HEK293 (cell line): Measurements from ENCODE around the gene TAS1R2.

Experiments used
- CTCF ChIA-PET: fragments of 350-600 bp; formaldehyde crosslinking; extraction: SDS; loops from one replicate; lab custom pipeline; 2021; ENCODE audit warnings: antibody characterized with exemption; lab: Yijun Ruan, JAX
- POLR2A ChIA-PET: fragments of 300-600 bp; formaldehyde crosslinking; extraction: SDS; loops from one replicate; lab custom pipeline; 2020; ENCODE audit warnings: antibody characterized with exemption, inconsistent platforms; lab: Yijun Ruan, JAX
- H3K27ac ChIP-seq: fragments of 200-500 bp; sonication (Bioruptor generic); 2 replicates; pipeline ENCODE4 v1.5.1; 2014; ENCODE audit warnings: low read depth, low read length, control low read depth, inconsistent platforms; ENCODE audit errors: extremely low read depth
- H3K36me3 ChIP-seq, 2 experiments: fragments of 200-500 bp in 1 of 2; sonication (Bioruptor generic) in 1 of 2; 1 replicate in 1 of 2; 2 replicates in 1 of 2; pipeline ENCODE4 v1.5.1; 2014 to 2017; ENCODE audit warnings: inconsistent platforms in 2 of 2, low read length in 2 of 2; ENCODE audit not compliant: control insufficient read depth in 2 of 2, insufficient read depth in 1 of 2
- H3K4me1 ChIP-seq: fragments of 200-500 bp; sonication (Bioruptor generic); 2 replicates; pipeline ENCODE4 v1.5.1; 2014; ENCODE audit warnings: mild to moderate bottlenecking, low read length, inconsistent platforms; ENCODE audit not compliant: control insufficient read depth, insufficient read depth
- H3K4me3 ChIP-seq: 2 replicates; pipeline ENCODE4 v1.5.1; 2011; ENCODE audit warnings: low read depth, mild to moderate bottlenecking, control low read depth, low read length, moderate library complexity
- H3K9me3 ChIP-seq: fragments of 200-500 bp; sonication (Bioruptor generic); 2 replicates; pipeline ENCODE4 v1.5.1; 2014; ENCODE audit warnings: low read depth, low read length, inconsistent platforms; ENCODE audit not compliant: control insufficient read depth, insufficient read depth
- BCL6B ChIP-seq: fragments of 450-650 bp; formaldehyde crosslinking; IDR thresholded peaks from 2 replicates; pipeline ENCODE4 v1.5.1; 2017; ENCODE audit warnings: missing biosample characterization, missing genetic modification characterization
- CTCF ChIP-seq: fragments of 450-650 bp; formaldehyde crosslinking; IDR thresholded peaks from 2 replicates; pipeline ENCODE4 v1.5.1; 2016; ENCODE audit warnings: missing biosample characterization, missing genetic modification characterization
- PBX3 ChIP-seq: sonication (generic); formaldehyde crosslinking; IDR thresholded peaks from 2 replicates; pipeline ENCODE4 v1.8.1; 2022; ENCODE audit warnings: mild to moderate bottlenecking, moderate library complexity, missing genetic modification reagents
- PRDM10 ChIP-seq: fragments of 450-650 bp; formaldehyde crosslinking; IDR thresholded peaks from 2 replicates; pipeline ENCODE4 v1.5.1; 2016; ENCODE audit warnings: missing biosample characterization, missing genetic modification characterization
- ZFP41 ChIP-seq: fragments of 450-650 bp; formaldehyde crosslinking; IDR thresholded peaks from 2 replicates; pipeline ENCODE4 v1.5.1; 2016; ENCODE audit warnings: missing biosample characterization, missing genetic modification characterization, borderline replicate concordance
- ZNF2 ChIP-seq: fragments of 450-650 bp; formaldehyde crosslinking; IDR thresholded peaks from 2 replicates; pipeline ENCODE4 v1.5.1; 2016; ENCODE audit warnings: missing biosample characterization, missing genetic modification characterization
- ZNF274 ChIP-seq, 2 experiments: fragments of 200-500 bp in 1 of 2; fragments of 450-650 bp in 1 of 2; sonication (Bioruptor generic) in 1 of 2; formaldehyde crosslinking in 1 of 2; IDR thresholded peaks; 2 replicates each; pipeline versions ENCODE4 v1.5.1 to v1.6.1; 2014 to 2016; ENCODE audit warnings: borderline replicate concordance in 1 of 2, inconsistent platforms in 1 of 2, low read length in 1 of 2, missing biosample characterization in 1 of 2, missing genetic modification characterization in 1 of 2
- ZNF560 ChIP-seq: fragments of 450-650 bp; formaldehyde crosslinking; IDR thresholded peaks from 2 replicates; pipeline ENCODE4 v1.5.1; 2017; ENCODE audit warnings: missing biosample characterization, missing genetic modification characterization, borderline replicate concordance
- ZNF600 ChIP-seq: fragments of 450-650 bp; formaldehyde crosslinking; IDR thresholded peaks from 2 replicates; pipeline ENCODE4 v1.5.1; 2016; ENCODE audit warnings: missing biosample characterization, missing genetic modification characterization
- ZNF623 ChIP-seq: fragments of 450-650 bp; formaldehyde crosslinking; IDR thresholded peaks from 2 replicates; pipeline ENCODE4 v1.5.1; 2016; ENCODE audit warnings: missing biosample characterization, missing genetic modification characterization
- ZNF639 ChIP-seq: fragments of 450-650 bp; formaldehyde crosslinking; IDR thresholded peaks from 2 replicates; pipeline ENCODE4 v1.5.1; 2016; ENCODE audit warnings: missing biosample characterization, missing genetic modification characterization
- ZNF654 ChIP-seq: fragments of 450-650 bp; formaldehyde crosslinking; IDR thresholded peaks from 2 replicates; pipeline ENCODE4 v1.5.1; 2016; ENCODE audit warnings: low read depth, missing biosample characterization, missing genetic modification characterization
- ZNF777 ChIP-seq: fragments of 450-650 bp; formaldehyde crosslinking; IDR thresholded peaks from 2 replicates; pipeline ENCODE4 v1.5.1; 2017; ENCODE audit warnings: missing biosample characterization, missing genetic modification characterization, borderline replicate concordance
- ZNF791 ChIP-seq: fragments of 450-650 bp; formaldehyde crosslinking; IDR thresholded peaks from 2 replicates; pipeline ENCODE4 v1.5.1; 2016; ENCODE audit warnings: missing biosample characterization, missing genetic modification characterization
- ZSCAN16 ChIP-seq: fragments of 450-650 bp; formaldehyde crosslinking; IDR thresholded peaks from 2 replicates; pipeline ENCODE4 v1.5.1; 2016; ENCODE audit warnings: missing biosample characterization, missing genetic modification characterization

Gene TAS1R2

GRCh38 chr1:18828224-18828623, 31.2 kb downstream of the TAS1R2 start:
- no peaks in the 10 kb centered on the region for H3K9me3 ChIP-seq
- H3K4me3 ChIP-seq = no peak overlapping the region
- POLR2A ChIA-PET = no interaction called here
- CTCF ChIA-PET = no interaction called here
- TF ChIP-seq PRDM10 = no peak
- TF ChIP-seq ZSCAN16 (tag by site-specific recombination) = no peak
- no peak for TF ChIP-seq ZNF639
- no peak for TF ChIP-seq ZNF791
- no peak overlapping the region for H3K27ac ChIP-seq
- H3K36me3 ChIP-seq = no peaks in the 10 kb centered on the region
- H3K4me1 ChIP-seq = no peaks in the 10 kb centered on the region

- H3K36me3 ChIP-seq = no peaks in the 10 kb centered on the region
- no peak overlapping the region for H3K4me3 ChIP-seq
- POLR2A ChIA-PET = no interaction called here
- no peak for TF ChIP-seq ZNF274 (IDR thresholded peaks at IDR 0.05; ENCODE audit: low read length)
- no peak for TF ChIP-seq ZNF274 (tag by site-specific recombination; IDR thresholded peaks at IDR 0.05; ENCODE audit: borderline replicate concordance)
- no peak for TF ChIP-seq ZNF560
- TF ChIP-seq ZFP41 = no peak
- TF ChIP-seq ZNF623 (tag by site-specific recombination) = peak; percentile 84
- no peaks in the 10 kb centered on the region for H3K9me3 ChIP-seq
- H3K4me1 ChIP-seq = no peaks in the 10 kb centered on the region
- CTCF ChIA-PET = interaction anchor here (0.6 to 4.7 kb wide), 8 partner anchors 13 to 236 kb away, joined by 3 to 90 read pairs (median 4); no protein-coding TSS in a partner anchor
- H3K27ac ChIP-seq = no peak overlapping the region
These were observed 36.0 kb downstream of the TAS1R2 start for GRCh38 chr1:18823438-18823837.

- H3K4me1 ChIP-seq = no peaks in the 10 kb centered on the region
- CTCF ChIA-PET = interaction anchor here (0.6 to 4.7 kb wide), 17 partner anchors 12 to 605 kb away, joined by 3 to 90 read pairs (median 4); no protein-coding TSS in a partner anchor
- peak; percentile 99 for TF ChIP-seq ZNF2 (tag by site-specific recombination)
- TF ChIP-seq ZNF600 = peak; percentile 37; the same call in 1 of the 2 replicates
- TF ChIP-seq PBX3 (CRISPR knock-in tag) = peak; percentile 71; the same call in 1 of the 2 replicates
- TF ChIP-seq CTCF (tag by site-specific recombination) = peak; percentile 87
- no peak for TF ChIP-seq BCL6B (tag by site-specific recombination)
- peak; percentile 74 for TF ChIP-seq ZNF654
- TF ChIP-seq ZNF777 (tag by site-specific recombination) = no peak
- TF ChIP-seq, all 188 proteins: peak for 5
- Histone ChIP-seq H3K4me3 (no peak overlapping the region), H3K36me3 (no peaks in the 10 kb centered on the region), H3K9me3 (no peaks in the 10 kb centered on the region), H3K27ac (no peak overlapping the region)
- POLR2A ChIA-PET = no interaction called here
These were observed 38.4 kb downstream of the TAS1R2 start for GRCh38 chr1:18820791-18821641.
